Choroid plexus epithelial cell (primary cell): ENCODE data around the gene CEACAM19.
"Not testable (repeated sequence)": the region's sequence is repeated elsewhere in the genome, so short reads cannot be mapped to it uniquely, and the experiment has no call there.

Experiments used
- DNase-seq: peaks from one replicate; pipeline ENCODE4 v3.0.0-alpha.2; 2010; ENCODE audit warnings: low read depth
- H3K4me3 ChIP-seq: 2 replicates; pipeline ENCODE4 v1.5.1; 2011; ENCODE audit warnings: low read depth, mild to moderate bottlenecking, control low read depth, low read length, moderate library complexity
- TF ChIP-seq, protein P1 (sequence below): conservative IDR thresholded peaks from 2 replicates; pipeline ENCODE4 v1.5.1; 2011; ENCODE audit warnings: low read depth, mild to moderate bottlenecking, control low read depth, inconsistent platforms, low read length, moderate library complexity

Gene CEACAM19

DNA sequence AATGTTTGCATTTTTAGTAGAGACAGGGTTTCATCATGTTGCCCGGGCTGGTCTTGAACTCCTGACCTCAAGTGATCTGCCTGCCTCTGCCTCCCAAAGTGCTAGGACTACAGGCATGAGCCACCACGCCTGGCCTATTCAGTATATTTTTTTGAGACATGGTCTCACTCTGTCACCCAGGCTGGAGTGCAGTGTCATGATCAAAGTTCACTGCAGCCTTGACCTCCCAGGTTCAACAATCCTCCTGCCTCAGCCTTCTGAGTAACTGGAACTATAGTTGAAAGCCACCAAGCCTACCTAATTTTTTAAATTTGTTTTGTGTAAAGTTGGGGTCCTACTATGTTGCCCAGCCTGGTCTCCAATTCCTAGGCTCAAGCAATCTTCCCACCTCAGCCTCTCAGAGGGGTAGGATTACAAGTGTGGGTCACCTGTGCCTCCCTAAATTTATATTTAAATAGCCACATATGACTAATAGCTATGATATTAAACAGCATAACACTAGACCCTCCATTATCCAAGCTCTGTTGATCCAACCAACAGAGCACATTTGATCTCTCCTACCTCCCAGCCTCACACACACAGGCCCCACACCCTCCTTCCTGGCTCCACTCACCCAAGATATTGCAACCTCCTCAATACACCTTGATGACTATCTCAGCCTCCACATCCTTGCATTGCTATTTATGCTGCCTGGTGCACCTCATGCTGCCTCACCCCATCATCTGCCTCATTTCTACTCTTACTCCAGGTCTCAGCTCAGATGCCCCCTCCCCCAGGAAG is 2.1 kb upstream of the CEACAM19 start:
- no peak for DNase-seq
- no peak overlapping the region for H3K4me3 ChIP-seq
- TF ChIP-seq, protein P1, sequence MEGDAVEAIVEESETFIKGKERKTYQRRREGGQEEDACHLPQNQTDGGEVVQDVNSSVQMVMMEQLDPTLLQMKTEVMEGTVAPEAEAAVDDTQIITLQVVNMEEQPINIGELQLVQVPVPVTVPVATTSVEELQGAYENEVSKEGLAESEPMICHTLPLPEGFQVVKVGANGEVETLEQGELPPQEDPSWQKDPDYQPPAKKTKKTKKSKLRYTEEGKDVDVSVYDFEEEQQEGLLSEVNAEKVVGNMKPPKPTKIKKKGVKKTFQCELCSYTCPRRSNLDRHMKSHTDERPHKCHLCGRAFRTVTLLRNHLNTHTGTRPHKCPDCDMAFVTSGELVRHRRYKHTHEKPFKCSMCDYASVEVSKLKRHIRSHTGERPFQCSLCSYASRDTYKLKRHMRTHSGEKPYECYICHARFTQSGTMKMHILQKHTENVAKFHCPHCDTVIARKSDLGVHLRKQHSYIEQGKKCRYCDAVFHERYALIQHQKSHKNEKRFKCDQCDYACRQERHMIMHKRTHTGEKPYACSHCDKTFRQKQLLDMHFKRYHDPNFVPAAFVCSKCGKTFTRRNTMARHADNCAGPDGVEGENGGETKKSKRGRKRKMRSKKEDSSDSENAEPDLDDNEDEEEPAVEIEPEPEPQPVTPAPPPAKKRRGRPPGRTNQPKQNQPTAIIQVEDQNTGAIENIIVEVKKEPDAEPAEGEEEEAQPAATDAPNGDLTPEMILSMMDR, result no peak

DNA sequence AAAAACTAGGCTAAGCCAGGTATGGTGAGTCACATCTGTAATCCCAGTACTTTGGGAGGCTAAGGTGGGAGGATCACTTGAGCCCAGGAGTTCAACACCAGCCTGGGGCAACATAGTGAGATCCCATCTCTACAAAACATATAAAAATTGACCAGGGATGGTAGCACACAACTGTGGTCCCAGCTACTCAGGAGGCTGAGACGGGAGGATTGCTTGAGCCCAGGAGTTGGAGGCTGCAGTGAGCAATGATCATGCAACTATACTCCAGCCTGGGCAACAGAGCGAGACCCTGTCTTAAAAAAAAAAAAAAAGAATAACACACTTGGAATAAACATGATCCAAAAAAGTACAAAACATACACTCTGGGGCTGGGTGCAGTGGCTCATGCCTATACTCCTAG is 1.3 kb upstream of the CEACAM19 start:
- not testable (repeated sequence) for H3K4me3 ChIP-seq, DNase-seq

DNA sequence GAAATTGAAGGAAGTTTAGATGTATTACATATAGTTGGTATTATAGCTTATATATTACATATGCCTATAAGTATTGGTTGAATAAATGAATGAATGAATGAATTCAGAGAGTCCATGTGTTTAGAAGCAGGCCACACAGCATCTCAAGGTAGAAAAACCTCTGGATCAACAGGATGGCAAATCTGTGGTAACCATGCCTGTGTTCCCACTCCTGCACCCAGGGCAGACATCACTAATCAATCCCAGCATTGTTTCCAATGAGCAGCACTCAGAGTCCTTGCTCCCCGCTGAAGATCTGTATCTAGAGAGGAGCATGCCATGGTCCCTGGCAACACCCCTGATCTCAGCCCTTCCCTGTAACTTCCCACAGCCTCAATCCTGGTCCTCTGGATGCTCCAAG is 944 bp downstream of the CEACAM19 start:
- H3K4me3 ChIP-seq, result no peak overlapping the region
- TF ChIP-seq, protein P1, result no peak
- DNase-seq, result no peak

DNA sequence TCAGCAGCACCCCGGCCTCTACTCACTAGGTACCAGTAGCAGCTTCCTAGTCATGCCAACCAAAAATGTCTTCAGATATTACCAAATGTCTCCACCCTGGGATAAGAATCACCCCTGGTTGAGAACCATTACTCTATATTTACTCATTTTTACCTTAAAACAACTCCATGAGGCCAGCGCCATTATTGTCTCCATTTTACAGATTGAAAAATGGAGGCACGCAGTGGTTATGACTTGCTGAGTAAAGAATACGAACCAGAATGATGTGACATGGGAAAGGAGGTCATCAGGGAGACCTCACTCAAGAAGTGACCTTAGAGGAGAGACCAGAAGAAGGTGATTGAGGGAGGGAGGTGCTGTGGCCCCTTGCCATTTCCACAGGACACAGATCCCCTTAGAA is 2.2 kb downstream of the CEACAM19 start:
- TF ChIP-seq, protein P1, result no peak
- H3K4me3 ChIP-seq, result no peak overlapping the region
- DNase-seq, result no peak

DNA sequence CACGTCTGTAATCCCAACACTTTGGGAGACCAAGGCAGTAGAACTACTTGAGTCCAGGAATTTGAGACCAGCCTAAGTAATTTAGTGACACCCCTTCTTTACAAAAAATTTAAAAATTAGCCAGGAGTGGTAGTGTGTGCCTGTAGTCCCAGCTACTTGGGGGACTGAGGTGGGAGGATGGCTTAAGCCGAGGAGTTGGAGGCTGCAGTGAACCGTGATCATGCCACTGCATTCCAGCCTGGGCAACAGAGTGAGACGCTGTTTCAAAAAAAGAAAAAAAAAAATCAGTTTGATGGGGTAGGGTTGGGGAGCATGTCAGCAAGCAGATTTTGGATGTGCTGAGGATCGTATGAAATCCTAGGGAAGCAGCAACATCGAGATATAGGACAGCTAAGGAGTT is 4.2 kb downstream of the CEACAM19 start:
- TF ChIP-seq, protein P1, result no peak
- H3K4me3 ChIP-seq, result no peak overlapping the region
- DNase-seq, result no peak

DNA sequence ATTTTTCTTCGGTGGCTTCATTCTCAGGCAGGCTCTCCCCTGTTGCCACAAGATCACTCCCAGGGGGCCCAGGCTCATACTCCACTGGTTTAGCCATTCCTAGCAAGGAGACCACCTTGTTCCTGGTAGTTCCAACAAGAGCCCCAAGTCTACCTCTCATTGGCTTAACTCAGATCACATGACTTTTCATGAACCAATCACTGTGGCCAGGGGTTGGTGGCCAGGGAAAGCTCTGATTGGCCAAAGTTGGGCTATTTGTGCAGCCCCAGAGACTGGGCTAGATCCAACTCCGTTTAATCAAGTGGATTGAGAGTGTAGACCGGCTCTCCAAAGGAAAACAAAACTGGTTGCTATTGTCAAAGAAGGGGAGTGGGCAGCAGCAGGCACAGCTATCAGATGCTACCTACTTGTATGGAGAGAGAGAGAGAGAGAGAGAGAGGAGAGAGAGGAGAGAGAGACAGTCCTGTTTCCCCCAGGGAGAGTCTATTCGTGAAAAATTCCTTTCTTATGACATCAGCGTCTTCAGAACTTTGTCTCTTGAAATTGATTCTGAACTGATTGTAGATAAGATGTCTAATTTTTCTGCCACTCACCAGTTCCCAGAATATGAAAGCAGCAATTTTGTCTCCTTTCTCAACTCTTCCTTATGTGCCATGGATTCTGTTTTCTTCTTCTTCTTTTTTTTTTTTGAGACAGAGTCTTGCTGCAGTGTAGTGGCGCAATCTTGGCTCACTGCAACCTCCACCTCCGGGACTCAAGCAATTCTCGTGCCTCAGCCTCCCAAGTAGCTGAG is 5.9 kb downstream of the CEACAM19 start:
- TF ChIP-seq, protein P1, result no peak
- peak; percentile 81 for DNase-seq
- H3K4me3 ChIP-seq, result peak overlapping the region; percentile 27

DNA sequence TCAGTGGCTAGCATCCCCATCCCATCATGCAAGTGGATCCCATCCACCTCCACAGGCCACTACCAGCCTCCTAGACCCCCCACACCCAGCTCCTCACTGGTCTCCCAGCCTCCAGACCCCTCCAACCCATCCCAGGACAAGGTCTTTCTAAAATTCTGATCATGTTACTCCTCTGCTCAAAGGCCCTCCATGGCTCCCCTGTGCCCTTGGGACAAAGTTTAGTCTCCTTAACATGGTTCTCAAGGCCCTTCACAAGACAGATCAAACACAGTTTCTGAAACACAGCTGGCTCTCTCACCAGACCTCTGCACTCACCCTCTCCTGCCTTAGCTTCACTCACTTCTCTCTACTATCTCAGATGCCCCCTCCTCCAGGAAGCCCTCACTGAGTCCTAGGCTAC is 9.3 kb downstream of the CEACAM19 start:
- TF ChIP-seq, protein P1, result no peak
- H3K4me3 ChIP-seq, result no peak overlapping the region
- no peak for DNase-seq
